NCI-H128 (cell line): Measurements from ENCODE around the gene MCHR1.
"Not testable (repeated sequence)": the region's sequence is repeated elsewhere in the genome, so short reads cannot be mapped to it uniquely, and the experiment has no call there.

Source experiments
- DNase-seq: peaks from one replicate; lab custom pipeline; 2025; ENCODE audit not compliant: unreplicated experiment; lab: John Stamatoyannopoulos, UW

MCHR1 gene

DNA sequence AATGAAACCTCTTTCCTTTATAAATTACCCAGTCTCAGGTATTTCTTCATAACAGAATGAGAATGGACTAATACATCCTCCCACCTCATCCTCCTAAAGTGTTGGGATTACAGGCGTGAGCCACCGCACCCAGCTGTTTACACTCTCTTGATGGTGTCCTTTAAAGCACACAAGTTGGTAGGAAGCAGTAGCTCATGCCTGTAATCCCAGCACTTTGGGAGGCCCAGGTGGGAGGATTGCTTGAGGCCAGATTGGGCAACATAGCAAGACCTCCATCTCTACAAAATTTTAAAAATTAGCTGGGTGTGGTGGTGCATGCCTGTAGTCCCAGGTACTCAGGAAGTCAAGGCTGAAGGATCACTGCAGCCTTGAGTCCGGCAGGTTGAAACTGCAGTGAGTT lies 23.3 kb upstream of the MCHR1 start:
- DNase-seq = not testable (repeated sequence)

DNA sequence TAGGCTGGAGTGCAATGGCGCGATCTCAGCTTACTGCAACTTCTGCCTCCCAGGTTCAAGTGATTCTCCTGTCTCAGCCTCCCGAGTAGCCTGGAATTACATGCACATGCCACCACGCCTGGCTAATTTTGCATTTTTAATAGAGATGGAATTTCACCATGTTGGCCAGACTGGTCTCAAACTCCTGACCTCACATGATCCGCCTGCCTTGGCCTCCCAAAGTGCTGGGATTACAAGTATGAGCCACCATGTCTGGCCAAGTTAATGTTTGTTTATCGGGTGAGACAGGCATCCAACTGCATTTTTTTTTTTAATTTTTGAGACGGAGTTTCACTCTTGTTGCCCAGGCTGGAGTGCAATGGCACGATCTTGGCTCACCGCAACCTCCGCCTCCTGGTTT lies 22.6 kb upstream of the MCHR1 start:
- DNase-seq = not testable (repeated sequence)

DNA sequence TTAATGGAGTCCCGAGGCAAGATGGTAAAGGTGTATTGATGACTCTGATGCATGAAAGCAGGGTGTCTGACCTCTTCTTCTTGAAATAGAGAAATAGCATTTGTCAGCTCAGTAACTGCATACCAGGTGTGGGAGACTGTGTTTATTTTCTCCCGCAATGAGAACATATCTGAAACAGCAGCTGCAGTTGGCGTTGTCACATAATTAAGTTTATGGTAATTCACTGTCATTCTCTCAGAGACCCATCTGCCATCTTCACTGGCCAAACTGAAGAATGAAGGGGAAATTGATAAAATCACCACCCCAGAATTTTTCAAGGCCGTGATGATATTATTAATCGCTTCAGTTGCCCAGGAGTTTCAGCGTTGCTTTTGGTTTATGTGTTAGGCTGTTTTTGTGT lies 20.1 kb upstream of the MCHR1 start:
- no peak for DNase-seq

DNA sequence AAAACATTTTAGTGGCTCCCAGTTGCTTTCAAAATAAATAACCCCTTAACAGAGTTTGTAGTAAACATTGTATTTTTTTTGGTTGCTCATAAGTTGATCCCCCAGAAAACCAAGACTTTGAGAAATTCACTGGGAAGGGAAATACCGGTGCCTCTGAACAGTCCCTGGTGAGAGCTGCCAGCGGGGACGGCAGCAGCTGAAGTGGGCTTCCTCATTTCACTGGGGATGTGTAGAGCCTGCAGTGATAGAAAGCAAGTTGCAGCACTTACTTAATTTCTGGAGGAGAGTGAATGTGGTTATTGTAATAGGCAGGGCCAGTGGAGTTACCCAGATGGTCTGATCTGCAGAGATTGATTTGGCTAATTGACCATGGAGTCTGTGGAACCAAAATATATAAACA lies 18.6 kb upstream of the MCHR1 start:
- no peak for DNase-seq

DNA sequence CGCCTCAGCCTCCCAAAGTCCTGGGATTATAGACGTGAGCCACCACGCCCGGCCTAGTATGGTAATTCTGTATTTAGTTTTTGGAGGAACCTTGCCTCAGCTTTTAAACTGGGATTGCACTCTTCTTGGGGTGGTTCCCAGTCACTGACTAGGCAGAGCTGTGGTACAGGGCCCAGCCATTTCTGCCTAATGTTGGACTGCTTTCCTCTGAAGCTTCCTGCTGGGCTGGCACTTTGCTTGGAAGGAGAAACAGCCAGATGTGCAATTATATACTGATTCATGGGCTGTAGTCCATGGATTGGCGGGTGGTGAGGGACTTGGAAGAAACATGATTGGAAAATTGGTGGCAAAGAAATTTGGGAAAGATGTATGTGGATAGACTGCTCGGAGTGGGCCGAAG lies 17.6 kb upstream of the MCHR1 start:
- no peak for DNase-seq

DNA sequence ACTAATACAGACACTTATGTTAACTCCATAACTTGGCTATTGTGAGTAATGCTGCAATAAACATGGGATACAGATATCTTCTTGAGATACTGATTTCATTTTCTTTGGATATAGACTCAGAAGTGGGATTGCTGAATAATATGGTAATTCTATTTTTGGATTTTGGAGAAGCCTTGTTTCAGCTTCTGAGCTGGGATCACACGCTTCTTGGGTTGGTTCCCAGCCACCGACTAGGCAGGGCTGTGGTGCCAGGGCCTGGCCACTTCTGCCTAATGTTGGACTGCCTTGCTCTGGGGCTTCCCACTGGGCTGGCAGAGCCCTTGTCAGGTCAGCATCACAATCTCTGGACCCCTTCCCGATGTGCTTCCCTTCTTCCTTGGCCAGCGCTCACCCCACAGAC lies 14.0 kb upstream of the MCHR1 start:
- no peak for DNase-seq

DNA sequence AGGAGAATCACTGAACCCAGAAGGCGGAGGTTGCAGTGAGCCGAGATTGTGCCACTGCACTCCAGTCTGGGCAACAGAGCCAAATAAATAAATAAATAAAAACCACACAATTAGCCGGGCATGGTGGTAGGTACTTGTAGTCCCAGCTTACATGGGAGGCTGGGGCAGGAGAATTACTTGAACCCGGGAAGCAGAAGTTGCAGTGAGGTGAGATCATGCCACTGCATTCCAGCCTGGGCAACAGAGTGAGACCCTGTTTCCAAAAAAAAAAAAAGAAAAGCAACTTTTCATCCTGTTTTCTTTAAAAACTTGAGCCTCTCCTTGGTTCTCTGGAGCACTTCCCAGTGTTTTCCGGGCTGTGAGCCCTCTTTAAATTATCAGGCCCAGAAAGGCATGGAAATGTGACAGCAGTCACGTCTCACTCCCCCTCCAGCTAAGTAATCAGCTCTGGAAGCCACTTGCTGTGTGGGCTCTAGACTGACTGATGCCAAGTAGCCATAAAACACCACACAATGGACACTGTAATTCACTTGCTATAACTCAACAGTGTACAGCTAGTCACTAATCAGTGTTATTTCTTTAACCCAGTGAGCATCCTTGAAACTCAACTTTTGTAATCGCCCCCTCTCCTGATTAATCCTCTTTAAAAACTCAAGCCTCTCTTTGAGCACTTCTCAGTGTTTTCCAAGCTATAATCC lies 13.0 kb upstream of the MCHR1 start:
- no peak for DNase-seq

DNA sequence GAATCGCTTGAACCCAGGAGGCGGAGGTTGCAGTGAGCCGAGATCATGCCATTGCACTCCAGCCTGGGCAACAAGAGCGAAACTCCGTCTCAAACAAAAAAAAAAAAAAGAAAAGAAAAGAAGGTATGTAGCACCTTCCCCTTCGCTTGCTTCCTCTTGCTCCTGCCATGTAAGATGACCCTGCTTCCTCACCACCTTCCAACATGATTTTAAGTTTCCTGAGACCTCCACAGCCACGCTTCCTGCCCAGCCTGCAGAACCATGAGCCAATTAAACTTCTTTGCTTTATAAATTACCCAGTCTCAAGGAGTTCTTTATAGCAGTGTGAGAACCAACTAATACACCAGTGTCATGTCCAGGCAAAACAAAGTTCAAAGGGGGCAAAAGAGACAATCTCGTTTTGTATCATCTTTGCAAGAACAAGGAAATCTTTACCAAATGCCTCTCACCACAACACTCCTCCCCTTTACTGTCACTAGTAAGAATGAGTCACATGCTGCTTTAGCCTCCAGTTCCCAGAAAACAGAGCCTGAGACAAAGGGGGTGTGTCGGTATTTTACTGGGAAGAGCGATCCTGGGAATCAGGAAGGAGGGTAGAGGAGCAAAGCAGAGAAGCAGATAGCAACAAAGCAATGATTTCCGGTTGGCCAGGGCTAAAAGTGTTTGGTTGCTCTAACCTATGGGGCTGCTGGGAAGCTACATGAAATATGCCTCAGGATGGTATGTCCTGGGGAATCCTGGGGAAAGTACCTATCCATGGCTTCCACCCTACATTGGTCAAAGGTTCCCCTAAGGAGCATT lies 10.5 kb upstream of the MCHR1 start:
- DNase-seq = no peak

DNA sequence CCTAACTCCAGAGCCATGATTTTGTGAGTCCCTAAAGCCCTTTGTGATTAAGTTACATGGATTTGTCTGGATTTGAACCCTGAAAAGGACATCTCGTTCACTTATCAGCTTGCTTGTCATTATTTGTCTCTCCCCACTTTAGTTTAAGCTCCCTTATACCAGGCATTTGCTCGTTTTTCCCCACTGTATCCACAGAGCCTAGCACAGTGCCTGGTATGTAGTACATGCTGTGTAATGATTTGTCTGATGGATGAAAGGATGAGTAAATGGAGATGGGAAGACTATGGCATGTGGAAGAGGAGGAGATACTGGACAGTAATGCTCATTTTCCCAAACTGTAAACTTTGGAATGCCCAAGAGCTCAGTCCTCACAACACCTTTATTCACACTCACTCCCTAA lies 9.2 kb upstream of the MCHR1 start:
- DNase-seq = no peak

DNA sequence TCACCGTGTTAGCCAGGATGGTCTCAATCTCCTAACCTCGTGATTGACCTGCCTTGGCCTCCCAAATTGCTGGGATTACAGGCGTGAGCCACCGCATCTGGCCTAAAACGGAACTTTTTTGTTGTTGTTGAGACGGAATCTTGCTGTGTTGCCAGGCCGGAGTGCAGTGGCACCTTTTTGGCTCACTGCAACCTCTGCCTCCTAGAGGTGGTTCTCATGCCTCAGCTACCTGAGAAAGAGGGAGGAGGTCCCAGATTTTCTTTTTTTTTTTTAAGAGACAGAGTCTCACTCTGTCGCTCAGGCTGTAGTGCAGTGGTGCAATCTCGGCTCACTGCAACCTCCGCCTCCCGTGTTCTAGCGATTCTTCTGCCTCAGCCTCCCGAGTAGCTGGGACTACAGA lies 7.9 kb upstream of the MCHR1 start:
- no peak for DNase-seq

DNA sequence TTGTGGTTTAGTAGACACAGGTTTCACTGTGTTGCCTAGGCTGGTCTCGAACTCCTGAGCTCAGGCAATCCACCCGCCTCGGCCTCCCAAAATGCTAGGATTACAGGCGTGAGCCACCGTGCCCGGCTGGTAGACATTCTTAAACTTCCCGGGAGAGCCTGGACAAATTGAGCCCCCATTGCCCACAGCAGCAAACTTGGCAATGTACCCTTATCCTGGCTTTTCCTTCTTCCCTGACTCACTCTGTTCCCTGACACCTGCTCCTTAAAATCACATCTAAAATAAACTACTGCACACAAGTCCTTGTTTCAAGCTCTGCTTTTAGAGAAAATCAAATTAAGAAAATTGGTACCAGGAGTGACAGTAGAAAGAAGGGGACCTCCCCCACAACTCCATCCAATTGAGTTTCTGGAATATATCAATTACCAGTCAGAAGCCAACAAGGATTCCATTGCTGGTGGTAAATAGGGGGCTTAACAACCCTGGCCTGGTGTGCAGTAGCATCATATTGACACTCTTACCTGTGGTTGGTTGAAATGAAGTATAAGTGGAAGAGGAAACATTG lies 7.4 kb upstream of the MCHR1 start:
- DNase-seq = no peak

DNA sequence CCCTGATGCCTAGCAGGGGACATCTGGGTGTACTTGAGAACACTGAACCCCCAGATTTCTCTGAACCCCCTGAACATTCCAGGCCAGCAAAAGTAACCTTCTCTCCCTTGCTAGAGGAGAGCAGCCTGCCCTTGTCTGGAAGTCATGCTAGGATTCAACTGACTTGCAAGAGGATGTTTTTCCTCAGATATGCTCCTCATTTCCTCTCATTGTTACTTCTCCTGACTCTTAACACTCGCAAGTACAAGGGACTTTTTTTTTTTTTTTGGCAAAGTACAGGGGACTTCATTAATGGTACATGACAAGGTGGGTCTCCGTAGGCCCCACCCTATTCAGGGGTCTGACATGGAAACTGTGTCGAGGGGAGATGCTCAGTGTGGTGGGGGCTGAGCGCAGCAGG lies 6.3 kb upstream of the MCHR1 start:
- DNase-seq = no peak

DNA sequence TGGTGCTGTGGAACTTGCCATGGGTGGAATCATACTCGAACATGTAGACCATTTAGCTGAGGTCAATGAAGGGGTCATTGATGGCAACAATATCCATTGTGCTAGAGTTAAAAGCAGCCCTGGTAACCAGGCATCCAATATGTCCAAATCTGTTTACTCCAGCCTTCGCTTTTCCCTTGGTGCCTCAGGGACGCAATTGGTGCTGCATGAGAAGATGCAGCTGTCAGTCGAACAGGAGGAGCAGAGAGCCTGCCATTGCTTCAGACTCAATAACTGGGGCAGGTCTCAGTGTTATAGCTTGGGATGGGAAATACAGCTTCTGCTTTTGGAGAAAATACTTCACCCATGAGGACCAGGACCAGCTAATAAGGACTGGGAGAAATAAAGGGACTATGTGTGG lies 5.0 kb upstream of the MCHR1 start:
- no peak for DNase-seq

DNA sequence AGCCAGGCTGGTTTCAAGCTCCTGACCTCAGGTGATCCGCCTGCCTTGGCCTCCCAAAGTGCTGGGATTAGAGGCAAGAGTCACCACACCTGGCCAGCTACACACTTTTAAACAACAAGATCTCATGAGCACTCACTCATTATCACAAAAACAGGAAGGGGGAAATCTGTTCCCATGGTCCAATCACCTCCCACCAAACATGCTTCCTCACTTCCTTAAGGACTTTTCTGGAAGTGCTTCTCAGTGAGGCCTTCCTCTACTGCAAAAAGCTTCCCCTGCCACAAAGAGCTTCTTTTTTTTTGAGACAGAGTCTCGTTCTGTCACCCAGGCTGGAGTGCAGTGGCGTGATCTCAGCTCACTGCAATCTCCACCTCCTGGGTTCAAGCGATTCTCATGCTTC lies 3.1 kb upstream of the MCHR1 start:
- DNase-seq = not testable (repeated sequence)

DNA sequence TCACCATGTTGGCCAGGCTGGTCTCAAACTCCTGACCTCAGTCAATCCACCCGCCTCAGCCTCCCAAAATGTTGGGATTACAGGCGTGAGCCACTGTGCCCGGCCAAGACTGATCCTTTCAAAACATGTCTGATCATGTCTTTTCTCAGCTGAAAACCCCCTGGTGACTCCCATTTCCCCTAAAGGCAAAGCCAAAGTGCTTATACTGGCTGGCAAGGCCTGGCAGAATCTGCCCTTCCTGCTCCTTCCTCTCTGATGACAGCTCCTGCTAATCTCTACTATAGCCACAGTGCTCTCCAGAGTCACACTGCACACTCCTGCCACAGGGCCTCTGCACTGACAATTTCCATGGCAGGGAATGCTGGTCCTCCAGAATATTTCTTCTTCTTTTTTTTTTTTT lies 2.6 kb upstream of the MCHR1 start:
- no peak for DNase-seq

DNA sequence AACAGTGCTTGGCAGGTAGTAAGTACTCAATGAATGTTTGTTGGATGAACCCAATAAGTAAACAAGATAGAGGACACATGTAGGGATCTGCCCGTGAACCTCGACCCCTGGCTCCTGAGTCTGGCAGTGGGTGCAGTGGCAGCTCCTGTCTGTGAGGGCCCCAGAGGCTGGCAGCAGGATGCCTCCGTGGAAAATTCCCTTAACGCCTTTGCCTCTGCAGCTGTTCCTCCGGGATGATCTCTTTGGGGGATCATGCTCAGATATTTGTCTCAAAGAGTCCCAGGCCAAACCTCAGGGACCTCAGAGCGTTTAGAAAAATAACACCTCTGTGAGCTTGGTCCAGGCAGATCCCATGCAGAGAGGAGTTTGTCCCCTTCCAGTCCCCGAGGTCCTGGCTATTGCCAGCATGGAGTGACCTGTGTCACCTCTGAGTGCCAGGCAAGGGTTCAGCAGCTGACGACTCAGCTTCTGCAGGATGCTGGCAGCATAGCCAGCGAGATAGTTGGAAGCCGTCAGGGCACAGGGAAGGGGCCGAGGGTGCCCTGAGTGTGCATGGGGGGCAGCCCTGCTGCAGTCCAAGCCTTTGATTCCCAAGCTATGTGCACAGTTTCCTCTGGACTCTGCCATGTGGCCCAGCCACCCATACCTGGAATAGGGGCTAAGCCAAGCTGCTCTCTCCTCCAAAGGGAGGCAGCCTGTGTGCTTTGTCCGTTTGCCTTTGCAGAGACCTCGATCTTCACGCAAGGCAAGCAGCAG lies 613 bp upstream of the MCHR1 start:
- DNase-seq = no peak

DNA sequence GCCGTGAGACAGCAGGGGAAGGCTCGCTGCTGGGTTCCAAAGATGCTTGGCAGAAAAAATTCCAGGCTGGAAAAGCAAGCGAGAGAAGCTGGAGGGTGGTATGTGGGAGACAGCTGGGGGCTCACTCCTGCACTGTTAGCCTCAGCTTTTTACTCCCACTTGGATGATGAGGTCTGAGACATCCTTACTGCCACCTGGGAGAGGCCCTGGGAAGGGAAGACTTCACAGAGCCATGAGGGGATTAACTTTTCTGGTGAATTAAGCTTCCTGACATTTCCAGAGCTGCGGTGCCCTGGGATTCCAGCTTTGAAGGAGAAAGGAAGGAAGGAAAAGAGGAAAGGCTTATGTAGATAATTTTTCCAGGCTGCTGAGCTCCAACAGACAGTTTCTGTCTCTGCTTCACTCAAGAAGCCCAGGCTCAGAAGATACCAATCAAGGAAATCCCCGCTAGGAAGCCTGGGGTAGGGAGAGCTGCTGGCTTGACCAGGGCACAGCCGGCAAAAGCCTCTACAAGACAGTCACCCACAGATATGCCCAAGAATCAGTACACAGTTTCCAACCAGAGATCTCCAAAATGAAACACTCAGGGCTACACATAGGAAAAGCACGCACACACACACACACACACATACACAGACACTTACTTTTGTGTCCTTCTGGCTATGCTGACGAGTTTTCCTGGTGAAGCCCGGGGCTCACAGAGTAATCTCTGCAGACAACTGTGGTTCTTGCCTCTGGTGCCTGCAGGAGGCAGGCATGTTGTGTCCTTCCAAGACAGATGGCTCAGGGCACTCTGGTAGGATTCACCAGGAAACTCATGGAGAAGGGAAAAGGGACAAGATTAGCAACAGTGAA lies 907 bp downstream of the MCHR1 start:
- no peak for DNase-seq

DNA sequence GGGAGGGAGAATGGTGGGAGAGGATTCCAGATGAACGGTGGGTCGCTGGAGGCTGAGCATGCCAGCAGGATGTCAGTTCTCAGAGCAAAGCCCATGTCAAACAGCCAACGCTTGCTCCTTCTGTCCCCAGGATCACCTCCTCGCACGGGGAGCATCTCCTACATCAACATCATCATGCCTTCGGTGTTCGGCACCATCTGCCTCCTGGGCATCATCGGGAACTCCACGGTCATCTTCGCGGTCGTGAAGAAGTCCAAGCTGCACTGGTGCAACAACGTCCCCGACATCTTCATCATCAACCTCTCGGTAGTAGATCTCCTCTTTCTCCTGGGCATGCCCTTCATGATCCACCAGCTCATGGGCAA lies 1.5 kb downstream of the MCHR1 start:
- DNase-seq = no peak

DNA sequence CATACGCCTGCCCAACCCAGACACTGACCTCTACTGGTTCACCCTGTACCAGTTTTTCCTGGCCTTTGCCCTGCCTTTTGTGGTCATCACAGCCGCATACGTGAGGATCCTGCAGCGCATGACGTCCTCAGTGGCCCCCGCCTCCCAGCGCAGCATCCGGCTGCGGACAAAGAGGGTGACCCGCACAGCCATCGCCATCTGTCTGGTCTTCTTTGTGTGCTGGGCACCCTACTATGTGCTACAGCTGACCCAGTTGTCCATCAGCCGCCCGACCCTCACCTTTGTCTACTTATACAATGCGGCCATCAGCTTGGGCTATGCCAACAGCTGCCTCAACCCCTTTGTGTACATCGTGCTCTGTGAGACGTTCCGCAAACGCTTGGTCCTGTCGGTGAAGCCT lies 2.2 kb downstream of the MCHR1 start:
- DNase-seq = no peak

DNA sequence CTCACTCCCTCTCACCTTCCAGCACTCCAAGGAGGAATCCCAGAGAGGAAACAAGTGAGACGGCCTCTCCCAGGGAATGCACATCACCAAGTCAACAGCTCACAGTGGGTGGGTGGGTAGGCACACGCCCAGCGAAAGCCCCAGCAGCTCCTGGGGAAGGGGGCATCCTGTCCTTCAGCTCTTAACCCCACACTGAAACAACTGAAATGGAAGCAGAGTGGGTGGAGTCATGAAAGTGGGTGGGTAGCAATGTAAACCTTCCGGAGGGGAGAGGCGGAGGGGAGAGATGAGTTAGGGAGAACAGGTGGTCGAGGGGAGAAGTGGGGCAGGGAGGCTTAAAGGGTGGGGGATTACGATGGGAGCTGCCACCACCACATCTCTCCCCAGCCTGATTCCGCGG lies 5.4 kb downstream of the MCHR1 start:
- no peak for DNase-seq

DNA sequence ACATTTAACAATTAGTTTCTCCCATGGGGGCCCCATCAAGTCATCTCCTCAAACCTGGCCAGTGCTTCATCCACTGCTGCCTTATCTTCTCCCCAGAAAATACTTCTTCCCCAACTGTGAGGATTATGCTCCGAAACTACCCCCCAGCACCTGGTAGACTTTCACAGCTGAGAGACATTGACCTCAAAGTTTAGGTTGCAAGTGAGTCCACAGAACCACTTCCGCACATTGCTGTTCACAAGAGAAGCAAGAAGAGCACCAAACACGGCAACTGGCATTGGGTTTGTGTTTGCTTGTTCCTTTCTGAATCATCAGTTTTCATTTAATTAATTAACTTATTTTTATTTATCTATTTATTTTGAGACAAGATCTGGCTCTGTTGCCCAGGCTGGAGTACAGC lies 6.1 kb downstream of the MCHR1 start:
- no peak for DNase-seq
